Type B pancreatic cell (in vitro differentiated cells): Measurements from ENCODE around the gene ARPC4. TPM values are rescaled to one million over a fixed set of nuclear protein-coding genes. Genes with fewer than 3 reads are reported as not detected.
A peak's percentile ranks its signal among the peaks of the same experiment; 100 is the strongest.

Experiments used
- DNase-seq: peaks from one replicate; pipeline ENCODE4 v3.0.0; 2021; ENCODE audit warnings: mixed read lengths; ENCODE audit not compliant: unreplicated experiment; ENCODE audit errors: extremely low spot score
- H3K27ac Mint-ChIP-seq: 2 replicates; pipeline ENCODE4 v1.8.0; 2021; ENCODE audit warnings: mild to moderate bottlenecking, mixed read lengths
- H3K27me3 Mint-ChIP-seq: 2 replicates; pipeline ENCODE4 v1.8.0; 2021; ENCODE audit warnings: mixed read lengths
- H3K36me3 Mint-ChIP-seq: 2 replicates; pipeline ENCODE4 v1.8.0; 2021; ENCODE audit warnings: mixed read lengths
- H3K4me1 Mint-ChIP-seq: one replicate; pipeline ENCODE4 v1.8.0; 2021; ENCODE audit warnings: mixed read lengths; ENCODE audit not compliant: unreplicated experiment
- H3K4me3 Mint-ChIP-seq: 2 replicates; pipeline ENCODE4 v1.8.0; 2021; ENCODE audit warnings: mild to moderate bottlenecking, mixed read lengths
- H3K9me3 Mint-ChIP-seq: 2 replicates; pipeline ENCODE4 v1.8.0; 2021; ENCODE audit warnings: mixed read lengths
- total RNA-seq: library from RNA; stranded (reverse); gene quantifications from 2 replicates; pipeline ENCODE4 v1.2.1, GENCODE V29; 2021; ENCODE audit warnings: low replicate concordance
- TF ChIP-seq, protein P1 (sequence below): fragments of 200-600 bp; sonication (generic); conservative IDR thresholded peaks from 2 replicates; pipeline ENCODE4 v1.5.0; 2021; ENCODE audit warnings: antibody characterized with exemption, mild to moderate bottlenecking

The ARPC4 gene
- total RNA-seq, 1 donor from 2014 or later, result 131 TPM

GRCh38 chr3:9809239-9809614 is 16.3 kb downstream of the ARPC4 start:
- Mint-ChIP-seq H3K27ac (peak overlapping the region; percentile 88), H3K9me3 (no peaks in the 10 kb centered on the region), H3K4me1 (peaks cover 33% of the 10 kb centered on the region), H3K4me3 (peak overlapping the region; percentile 90), H3K36me3 (peaks cover 5% of the 10 kb centered on the region), H3K27me3 (no peaks in the 10 kb centered on the region)
- TF ChIP-seq, protein P1, sequence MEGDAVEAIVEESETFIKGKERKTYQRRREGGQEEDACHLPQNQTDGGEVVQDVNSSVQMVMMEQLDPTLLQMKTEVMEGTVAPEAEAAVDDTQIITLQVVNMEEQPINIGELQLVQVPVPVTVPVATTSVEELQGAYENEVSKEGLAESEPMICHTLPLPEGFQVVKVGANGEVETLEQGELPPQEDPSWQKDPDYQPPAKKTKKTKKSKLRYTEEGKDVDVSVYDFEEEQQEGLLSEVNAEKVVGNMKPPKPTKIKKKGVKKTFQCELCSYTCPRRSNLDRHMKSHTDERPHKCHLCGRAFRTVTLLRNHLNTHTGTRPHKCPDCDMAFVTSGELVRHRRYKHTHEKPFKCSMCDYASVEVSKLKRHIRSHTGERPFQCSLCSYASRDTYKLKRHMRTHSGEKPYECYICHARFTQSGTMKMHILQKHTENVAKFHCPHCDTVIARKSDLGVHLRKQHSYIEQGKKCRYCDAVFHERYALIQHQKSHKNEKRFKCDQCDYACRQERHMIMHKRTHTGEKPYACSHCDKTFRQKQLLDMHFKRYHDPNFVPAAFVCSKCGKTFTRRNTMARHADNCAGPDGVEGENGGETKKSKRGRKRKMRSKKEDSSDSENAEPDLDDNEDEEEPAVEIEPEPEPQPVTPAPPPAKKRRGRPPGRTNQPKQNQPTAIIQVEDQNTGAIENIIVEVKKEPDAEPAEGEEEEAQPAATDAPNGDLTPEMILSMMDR, result no peak
- DNase-seq, result no peak

DNA sequence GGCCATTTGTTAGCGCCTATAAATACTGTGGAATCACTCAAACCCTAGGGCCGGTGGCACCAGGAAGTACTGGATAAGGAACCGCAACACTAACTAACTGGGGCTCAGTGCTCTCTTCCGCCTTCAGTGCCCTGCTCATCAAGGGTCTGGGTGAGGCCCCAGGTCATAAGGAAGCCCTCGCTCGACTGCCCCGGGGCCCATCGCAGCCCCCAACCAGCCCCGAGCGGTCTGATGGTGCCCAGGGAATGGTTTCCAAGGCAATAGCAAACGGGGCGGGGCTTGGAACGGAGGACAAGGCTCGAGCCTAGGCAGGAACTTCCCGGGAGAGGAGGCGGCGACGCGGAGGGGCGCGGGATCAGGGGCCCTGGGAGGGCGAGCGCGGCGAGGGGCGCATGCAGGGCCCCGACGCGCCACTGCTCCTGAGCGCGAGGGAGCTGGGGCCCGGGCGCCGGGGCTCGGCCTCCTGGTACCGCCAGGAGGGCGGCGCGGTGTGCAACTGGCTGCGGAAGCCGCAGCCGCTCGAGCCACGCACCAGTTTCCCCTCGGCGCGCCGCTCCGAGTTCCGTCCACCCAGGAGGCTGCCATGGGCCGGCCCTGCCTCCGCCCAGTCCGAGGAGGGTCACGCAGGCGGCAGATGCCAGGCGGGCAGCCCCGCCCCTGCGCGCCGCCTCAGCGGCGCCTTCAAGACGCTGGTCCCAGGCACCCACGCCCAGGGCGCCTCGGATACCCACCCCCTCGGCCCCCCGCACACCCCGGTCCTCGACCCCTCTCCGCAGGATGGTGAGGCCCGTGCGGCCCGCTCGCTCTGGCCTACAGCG is 16.9 kb downstream of the ARPC4 start, which contains the start of gene TTLL3:
Gene TTLL3, plus strand, starts transcription at position 648 of the 818 bp plus-strand sequence. CDS start 400 bp downstream, outside the sequence.
- H3K4me3 Mint-ChIP-seq, result peak within 1 kb of the TSS; percentile 90
- no peaks in the 10 kb centered on the region for H3K9me3 Mint-ChIP-seq
- no peaks in the 10 kb centered on the region for H3K27me3 Mint-ChIP-seq
- H3K36me3 Mint-ChIP-seq, result no peaks in the 10 kb centered on the region
- TF ChIP-seq, protein P1, result peak; percentile 28
- peaks cover 33% of the 10 kb centered on the region for H3K4me1 Mint-ChIP-seq
- DNase-seq, result peak; percentile 80
- H3K27ac Mint-ChIP-seq, result peak within 1 kb of the TSS; percentile 88

DNA sequence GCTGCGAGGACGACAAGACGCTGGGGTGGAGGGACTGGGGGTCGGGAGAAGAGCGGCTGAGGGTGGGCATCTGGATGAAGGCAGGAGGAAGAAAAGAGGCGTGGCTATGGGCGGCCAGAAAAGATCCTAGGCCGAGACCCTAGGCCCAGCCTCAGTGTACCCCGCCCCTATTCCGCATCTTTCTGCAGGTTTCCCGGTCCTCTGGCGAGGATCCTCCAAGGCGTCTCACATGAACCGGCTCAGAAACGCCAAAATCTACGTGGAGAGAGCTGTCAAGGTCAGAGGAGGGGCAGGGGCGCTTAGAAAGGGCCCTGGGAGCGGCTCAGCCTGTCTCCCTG is 17.5 kb downstream of the ARPC4 start:
- no peak for DNase-seq
- Mint-ChIP-seq H3K36me3 (no peaks in the 10 kb centered on the region), H3K9me3 (no peaks in the 10 kb centered on the region), H3K4me3 (peak overlapping the region; percentile 78), H3K27ac (peak overlapping the region; percentile 70), H3K27me3 (no peaks in the 10 kb centered on the region), H3K4me1 (peaks cover 33% of the 10 kb centered on the region)
- TF ChIP-seq, protein P1, result no peak

GRCh38 chr3:9810846-9811245 is 18.0 kb downstream of the ARPC4 start:
- TF ChIP-seq, protein P1, result no peak
- Mint-ChIP-seq H3K9me3 (no peaks in the 10 kb centered on the region), H3K36me3 (no peaks in the 10 kb centered on the region), H3K27me3 (no peaks in the 10 kb centered on the region), H3K27ac (peak overlapping the region; percentile 70), H3K4me1 (peaks cover 33% of the 10 kb centered on the region), H3K4me3 (peak overlapping the region; percentile 78)
- DNase-seq, result no peak

GRCh38 chr3:9812870-9813483 is 20.1 kb downstream of the ARPC4 start:
- no peaks in the 10 kb centered on the region for H3K36me3 Mint-ChIP-seq
- H3K4me3 Mint-ChIP-seq, result no peak overlapping the region
- no peak for DNase-seq
- peaks cover 28% of the 10 kb centered on the region for H3K4me1 Mint-ChIP-seq
- H3K27ac Mint-ChIP-seq, result no peak overlapping the region
- TF ChIP-seq, protein P1, result no peak
- no peaks in the 10 kb centered on the region for H3K27me3 Mint-ChIP-seq
- H3K9me3 Mint-ChIP-seq, result no peaks in the 10 kb centered on the region
